ENCODE measurements around the gene SPACDR.

SPACDR gene

DNA sequence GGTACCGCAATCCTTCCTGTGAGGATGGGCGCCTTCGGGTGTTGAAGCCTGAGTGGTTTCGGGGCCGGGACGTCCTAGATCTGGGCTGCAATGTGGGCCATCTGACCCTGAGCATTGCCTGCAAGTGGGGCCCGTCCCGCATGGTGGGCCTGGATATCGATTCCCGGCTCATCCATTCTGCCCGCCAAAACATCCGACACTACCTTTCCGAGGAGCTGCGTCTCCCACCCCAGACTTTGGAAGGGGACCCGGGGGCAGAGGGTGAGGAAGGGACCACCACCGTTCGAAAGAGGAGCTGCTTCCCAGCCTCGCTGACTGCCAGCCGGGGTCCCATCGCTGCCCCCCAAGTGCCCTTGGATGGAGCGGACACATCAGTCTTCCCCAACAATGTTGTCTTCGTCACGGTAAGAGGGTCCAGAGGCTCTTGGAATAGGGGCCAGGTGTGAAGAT is 32.7 kb downstream of the SPACDR start:
- ChIA-PET POLR2A (no interaction called here), CTCF (interaction anchor here (1.5 kb wide), 1 partner anchor 38 kb away, joined by 6 read pairs; no protein-coding TSS in a partner anchor)
- no peak for DNase-seq (ENCODE audit: low read depth, low spot score)
- TF ChIP-seq, protein P1, sequence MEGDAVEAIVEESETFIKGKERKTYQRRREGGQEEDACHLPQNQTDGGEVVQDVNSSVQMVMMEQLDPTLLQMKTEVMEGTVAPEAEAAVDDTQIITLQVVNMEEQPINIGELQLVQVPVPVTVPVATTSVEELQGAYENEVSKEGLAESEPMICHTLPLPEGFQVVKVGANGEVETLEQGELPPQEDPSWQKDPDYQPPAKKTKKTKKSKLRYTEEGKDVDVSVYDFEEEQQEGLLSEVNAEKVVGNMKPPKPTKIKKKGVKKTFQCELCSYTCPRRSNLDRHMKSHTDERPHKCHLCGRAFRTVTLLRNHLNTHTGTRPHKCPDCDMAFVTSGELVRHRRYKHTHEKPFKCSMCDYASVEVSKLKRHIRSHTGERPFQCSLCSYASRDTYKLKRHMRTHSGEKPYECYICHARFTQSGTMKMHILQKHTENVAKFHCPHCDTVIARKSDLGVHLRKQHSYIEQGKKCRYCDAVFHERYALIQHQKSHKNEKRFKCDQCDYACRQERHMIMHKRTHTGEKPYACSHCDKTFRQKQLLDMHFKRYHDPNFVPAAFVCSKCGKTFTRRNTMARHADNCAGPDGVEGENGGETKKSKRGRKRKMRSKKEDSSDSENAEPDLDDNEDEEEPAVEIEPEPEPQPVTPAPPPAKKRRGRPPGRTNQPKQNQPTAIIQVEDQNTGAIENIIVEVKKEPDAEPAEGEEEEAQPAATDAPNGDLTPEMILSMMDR (IDR thresholded peaks at IDR 0.05; ENCODE audit: insufficient read depth, low read length, missing control alignments) = no peak
- H3K4me3 ChIP-seq (ENCODE audit: low read depth, low read length) = peak overlapping the region; percentile 92

GRCh38 chr7:100430493-100431285 is 33.4 kb downstream of the SPACDR start:
- DNase-seq (ENCODE audit: low read depth, low spot score) = no peak
- ChIA-PET POLR2A (interaction anchor here (0.6 to 2.9 kb wide), 4 partner anchors 14 to 280 kb away, joined by 3 to 19 read pairs (median 4); partner anchors contain the start of genes FBXO24 and LRCH4), CTCF (interaction anchor here (0.9 to 1.5 kb wide), 2 partner anchors 39 to 156 kb away, joined by 3 to 6 read pairs; partner anchors contain the start of gene FBXO24)
- TF ChIP-seq, protein P1 (IDR thresholded peaks at IDR 0.05; ENCODE audit: insufficient read depth, low read length, missing control alignments) = no peak
- H3K4me3 ChIP-seq (ENCODE audit: low read depth, low read length) = peak overlapping the region; percentile 92

GRCh38 chr7:100429637-100430492 is 34.2 kb downstream of the SPACDR start, which contains the start of gene MEPCE:
TSS of gene MEPCE (plus strand) at chr7:100429831. CDS start at chr7:100430019, 188 bp downstream.
- POLR2A ChIA-PET = interaction anchor here (0.5 to 2.9 kb wide), 15 partner anchors 10 to 906 kb away, joined by 3 to 19 read pairs (median 4); partner anchors contain the start of genes FBXO24, LRCH4 and MOSPD3
- CTCF ChIA-PET = interaction anchor here (0.8 to 2.8 kb wide), 3 partner anchors 22 to 263 kb away, joined by 3 to 9 read pairs (median 3); partner anchors contain the start of gene FBXO24
- H3K4me3 ChIP-seq (ENCODE audit: low read depth, low read length) = peak within 1 kb of the TSS; percentile 92
- TF ChIP-seq, protein P1 (IDR thresholded peaks at IDR 0.05; ENCODE audit: insufficient read depth, low read length, missing control alignments) = no peak
- DNase-seq (ENCODE audit: low read depth, low spot score) = peak; percentile 69

GRCh38 chr7:100428967-100429636 is 35.0 kb downstream of the SPACDR start:
- ChIA-PET CTCF (interaction anchor here (1.1 to 2.8 kb wide), 2 partner anchors 22 kb away, joined by 3 to 9 read pairs; no protein-coding TSS in a partner anchor), POLR2A (interaction anchor here (0.5 to 2.9 kb wide), 16 partner anchors 11 to 907 kb away, joined by 3 to 19 read pairs (median 4); partner anchors contain the start of genes AGFG2, FBXO24, LRCH4 and MOSPD3)
- DNase-seq (ENCODE audit: low read depth, low spot score) = peak; percentile 98
- TF ChIP-seq, protein P1 (IDR thresholded peaks at IDR 0.05; ENCODE audit: insufficient read depth, low read length, missing control alignments) = no peak
- peak overlapping the region; percentile 92 for H3K4me3 ChIP-seq (ENCODE audit: low read depth, low read length)

GRCh38 chr7:100428199-100428966 is 35.7 kb downstream of the SPACDR start, which contains the start of gene ZCWPW1:
TSS of gene ZCWPW1 (minus strand) at chr7:100428703. CDS start at chr7:100420649, 8,054 bp downstream.
- TF ChIP-seq, protein P1 (IDR thresholded peaks at IDR 0.05; ENCODE audit: insufficient read depth, low read length, missing control alignments) = no peak
- peak; percentile 81 for DNase-seq (ENCODE audit: low read depth, low spot score)
- CTCF ChIA-PET = interaction anchor here (1.1 to 2.8 kb wide), 2 partner anchors 21 to 23 kb away, joined by 3 to 9 read pairs; no protein-coding TSS in a partner anchor
- POLR2A ChIA-PET = interaction anchor here (0.5 to 2.9 kb wide), 15 partner anchors 11 to 461 kb away, joined by 3 to 19 read pairs (median 4); partner anchors contain the start of genes AGFG2, FBXO24, LRCH4 and MOSPD3
- peak within 1 kb of the TSS; percentile 92 for H3K4me3 ChIP-seq (ENCODE audit: low read depth, low read length)

Measured in AG04449 (cell line).